H1 (cell line): ENCODE data around the gene STH.

ENCODE experiments used
- CTCF ChIP-seq, 3 experiments: IDR thresholded peaks; 1 replicate in 2 of 3; 2 replicates in 1 of 3; pipeline versions ENCODE4 v1.5.1 to v1.6.1; 2011; ENCODE audit warnings: low read length in 3 of 3, mild to moderate bottlenecking in 3 of 3, inconsistent platforms in 2 of 3, low read depth in 1 of 3, moderate library complexity in 1 of 3; ENCODE audit not compliant: insufficient read depth in 1 of 3; ENCODE audit errors: control extremely low read depth in 1 of 3
- NANOG ChIP-seq: IDR thresholded peaks from 2 replicates; pipeline ENCODE4 v1.6.1; 2011; ENCODE audit warnings: low read length, low read depth, mild to moderate bottlenecking, inconsistent platforms; ENCODE audit not compliant: insufficient read depth, poor library complexity, severe bottlenecking

GRCh38 chr17:46042925-46043324, 43.9 kb downstream of the STH start:
- TF ChIP-seq CTCF (IDR thresholded peaks at IDR 0.05; ENCODE audit: control extremely low read depth in 1 of 3, insufficient read depth in 1 of 3, low read depth in 1 of 3, low read length in 3 of 3): no peak
- no peak for TF ChIP-seq NANOG
